CD4-positive, alpha-beta T cell treated with Interleukin-15 for 4 hours (primary cell): ENCODE measurements around the gene COLQ.
A peak's percentile ranks its signal among the peaks of the same experiment; 100 is the strongest.

Experiments
- DNase-seq: peaks from one replicate; pipeline ENCODE4 v3.0.0-alpha.2; 2020; ENCODE audit warnings: low spot score

The COLQ gene

DNA sequence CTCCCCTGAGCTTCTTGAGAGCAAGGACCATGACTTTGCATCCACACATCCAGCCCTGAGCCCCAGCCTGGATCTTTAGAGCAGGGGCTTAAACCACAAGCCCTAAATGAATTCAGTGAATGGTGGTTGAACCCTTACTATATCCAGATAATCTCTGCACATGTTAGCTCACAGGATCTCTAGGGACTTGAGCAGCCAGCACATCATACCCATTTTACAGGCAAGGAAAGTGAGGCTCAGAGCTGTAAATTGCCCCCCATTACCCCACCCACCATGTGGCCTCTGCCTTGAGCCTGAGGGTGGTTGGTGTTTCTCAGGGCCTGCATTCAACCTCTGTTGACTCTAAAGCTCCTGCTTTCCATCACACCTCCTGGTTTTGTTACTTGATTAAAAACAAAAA is 66.5 kb downstream of the COLQ start:
- DNase-seq = no peak

DNA sequence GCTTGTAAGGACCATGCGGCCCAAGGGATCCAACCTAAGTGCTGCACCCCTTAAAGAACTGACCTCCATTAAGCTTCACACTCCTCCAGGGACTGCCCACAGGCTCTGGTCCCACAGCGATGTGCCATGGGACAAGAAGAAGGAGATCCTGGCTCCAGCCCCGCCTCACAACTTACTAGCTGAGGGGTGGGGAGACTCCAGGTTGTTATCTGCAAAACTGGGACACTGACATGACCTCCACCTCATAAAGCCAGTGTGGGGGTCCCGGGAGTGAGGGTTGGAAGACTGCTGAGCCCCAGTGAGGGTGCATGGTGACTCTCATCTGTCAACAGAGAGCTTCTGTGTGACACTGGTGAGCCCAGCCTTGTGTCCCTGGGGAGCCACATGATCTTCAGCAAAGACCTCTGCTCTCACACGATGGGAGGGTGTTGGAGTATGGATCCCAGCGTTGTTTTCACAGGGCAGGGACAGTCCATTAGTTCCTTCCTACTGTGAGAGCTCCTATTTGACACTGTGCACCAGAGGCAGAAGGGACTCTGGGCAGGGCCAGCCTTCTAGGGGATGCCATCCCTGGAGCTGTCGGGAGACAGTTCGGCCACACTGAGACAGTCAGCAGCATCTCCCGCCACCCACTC is 67.4 kb downstream of the COLQ start:
- DNase-seq = no peak

DNA sequence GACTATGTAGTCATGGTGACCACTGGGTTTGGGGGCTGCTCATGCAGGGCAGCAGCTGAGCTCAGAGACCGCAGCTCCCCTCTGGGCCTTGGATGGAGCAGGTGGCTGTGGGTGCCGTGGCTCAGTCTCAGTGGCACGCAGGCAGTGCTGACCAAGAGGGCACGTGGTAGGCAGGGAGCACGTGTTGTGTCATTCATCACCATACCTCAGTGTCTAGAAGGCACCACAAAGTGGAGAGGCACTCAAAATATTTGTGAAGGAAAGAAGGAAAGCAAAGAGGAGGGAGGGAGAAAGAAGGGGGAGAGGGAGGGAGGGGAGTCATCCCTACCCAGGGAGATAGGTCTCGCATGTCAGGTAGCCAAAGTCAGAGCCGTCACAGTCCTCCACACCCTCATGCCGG is 68.0 kb downstream of the COLQ start:
- DNase-seq = no peak

DNA sequence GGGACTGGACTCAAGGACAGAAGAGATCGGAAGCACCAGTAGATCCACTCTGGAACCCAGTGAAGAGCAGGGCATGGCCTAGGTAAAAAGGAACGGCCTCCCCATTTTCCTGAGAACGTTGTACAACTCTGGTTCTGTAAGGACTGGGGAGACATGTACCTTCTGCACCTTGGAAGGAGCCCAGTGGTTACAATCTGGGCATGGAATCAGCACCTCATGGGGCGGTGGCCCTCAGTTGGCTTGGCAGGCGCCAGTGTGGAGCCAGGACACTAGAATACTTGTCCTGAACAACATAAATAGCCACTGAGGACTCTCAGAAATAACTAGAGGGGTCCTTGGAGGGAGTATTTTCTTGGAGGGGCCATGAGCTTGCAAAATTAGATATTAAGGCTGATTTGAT is 68.5 kb downstream of the COLQ start:
- DNase-seq = no peak

DNA sequence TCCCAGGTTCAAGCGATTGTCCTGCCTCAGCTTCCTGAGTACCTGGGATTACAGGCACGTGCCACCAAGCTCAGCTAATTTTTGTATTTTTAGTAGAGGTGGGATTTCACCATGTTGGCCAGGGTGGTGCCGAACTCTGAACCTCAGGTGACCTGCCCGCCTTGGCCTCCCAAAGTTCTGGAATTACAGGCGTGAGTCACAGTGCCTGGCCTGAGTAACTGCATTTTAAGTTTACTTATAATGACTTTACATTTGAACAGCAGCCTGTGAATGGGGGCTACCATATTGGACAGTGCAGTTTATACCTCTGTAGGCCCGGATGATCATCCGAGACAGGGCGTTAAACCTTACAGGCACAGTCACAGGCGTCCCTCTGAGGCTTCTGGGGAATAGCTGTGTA is 69.3 kb downstream of the COLQ start:
- DNase-seq = no peak

DNA sequence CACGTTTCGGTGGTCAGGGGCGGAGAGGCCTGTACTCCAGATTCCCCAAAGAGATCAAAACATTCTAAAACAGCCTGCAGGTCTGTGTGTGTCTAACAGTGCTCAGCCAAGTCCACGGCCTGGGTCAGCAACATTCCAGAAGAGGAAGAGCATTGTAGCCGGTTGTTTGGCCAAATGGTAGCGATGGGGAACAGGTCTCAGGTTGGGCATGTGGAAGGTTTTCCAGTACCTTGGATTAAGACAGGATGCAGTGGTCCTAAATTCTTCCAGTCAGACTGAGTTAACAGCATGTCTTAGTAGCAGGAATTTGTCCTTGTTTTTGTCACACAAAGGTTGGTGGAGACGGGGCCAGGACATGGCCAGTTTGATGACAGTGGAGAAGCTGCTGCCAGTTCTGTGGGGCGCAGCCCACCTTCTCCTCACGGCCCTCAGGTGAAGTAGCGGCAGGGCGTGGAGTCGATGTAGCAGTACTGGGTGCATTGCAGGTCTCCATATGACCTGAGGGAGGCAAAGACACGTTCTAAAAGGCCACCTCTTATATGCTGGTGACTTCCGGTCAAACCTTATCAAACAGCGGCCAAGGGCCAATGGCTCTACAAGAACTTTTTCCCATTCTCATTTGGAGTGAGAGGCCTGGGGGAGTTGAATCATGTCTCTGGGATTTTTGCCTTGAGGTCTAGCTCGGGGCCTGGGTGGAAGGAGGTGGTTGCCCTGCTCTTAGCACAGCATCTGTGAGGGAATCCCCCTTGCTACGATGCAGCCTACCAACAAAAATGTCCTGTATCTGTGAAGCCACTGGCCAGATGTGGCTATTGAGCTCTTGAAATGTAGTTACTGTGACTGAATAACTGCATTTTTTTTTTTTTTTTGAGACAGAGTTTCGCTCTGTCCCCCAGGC is 70.0 kb downstream of the COLQ start:
- DNase-seq = no peak

DNA sequence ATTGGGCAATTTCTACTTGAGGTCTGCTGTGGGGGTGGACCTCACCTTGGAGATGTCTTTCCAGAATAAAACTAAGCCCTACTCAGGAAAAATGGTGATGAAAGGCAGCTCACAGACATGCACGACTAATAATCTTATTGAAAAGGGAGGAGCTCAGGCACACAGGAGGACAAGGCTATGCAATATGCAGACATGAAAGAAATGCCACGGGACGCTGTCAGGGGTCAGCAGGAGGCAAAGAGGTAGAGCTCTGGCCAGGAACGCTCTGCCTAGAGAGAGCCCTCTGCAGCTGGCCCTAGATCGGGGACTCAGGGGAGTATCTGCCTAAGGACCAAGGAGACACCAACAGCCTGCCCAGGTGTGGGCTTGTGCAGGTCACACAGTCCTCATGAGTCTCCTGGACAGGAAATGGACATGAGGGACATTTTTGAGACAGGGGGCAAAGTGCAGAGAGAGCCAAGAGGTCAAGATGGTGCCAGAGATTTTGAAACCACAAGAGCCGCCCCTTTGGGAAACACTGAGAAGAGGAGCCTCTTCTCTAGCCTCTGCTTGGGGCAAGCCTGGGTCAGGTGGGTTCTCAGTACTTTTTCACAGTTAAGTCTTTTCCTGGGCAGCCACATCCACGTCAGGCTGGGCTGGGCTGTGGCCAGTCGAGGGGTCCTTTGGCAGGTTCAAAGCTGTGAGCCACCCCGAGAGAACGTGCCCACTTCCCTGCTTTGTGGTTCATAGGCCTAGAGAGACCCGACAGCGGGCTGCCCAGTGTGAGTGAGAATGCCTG is 70.9 kb downstream of the COLQ start:
- DNase-seq = no peak

DNA sequence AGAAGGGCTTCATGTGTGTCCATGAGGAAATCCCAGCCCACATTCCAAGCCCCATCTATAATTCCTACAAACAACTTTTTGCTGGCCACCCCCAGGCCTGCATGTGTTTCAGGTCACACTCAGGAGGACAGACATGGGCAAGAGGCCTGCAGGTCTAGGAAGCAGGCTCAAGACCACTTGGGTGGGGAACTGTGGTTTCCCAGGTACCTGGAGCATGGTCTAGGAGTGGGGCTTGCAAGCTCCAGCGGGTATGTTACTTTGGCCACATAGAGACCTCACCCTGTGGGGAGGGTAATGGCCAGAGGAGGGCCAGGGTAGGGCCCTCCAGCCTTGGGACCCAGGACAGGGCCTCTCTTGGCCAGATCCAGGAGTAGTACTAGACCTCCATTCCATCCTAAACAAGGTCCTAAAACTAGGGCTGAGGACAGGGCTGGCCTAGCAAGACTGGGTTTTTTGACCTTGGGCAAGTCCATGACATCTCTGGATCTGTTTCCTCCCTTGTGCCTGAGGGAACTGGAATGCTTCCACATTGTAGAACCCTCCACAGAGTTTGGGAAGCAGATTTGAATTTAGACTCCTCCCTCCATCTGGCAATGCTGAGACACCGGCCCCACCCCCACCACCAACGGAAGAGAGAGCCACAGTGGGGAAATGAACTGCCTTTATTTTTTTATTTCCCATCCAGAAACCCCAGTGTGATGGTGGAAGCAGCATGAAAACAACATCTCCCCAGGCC is 71.8 kb downstream of the COLQ start:
- no peak for DNase-seq

DNA sequence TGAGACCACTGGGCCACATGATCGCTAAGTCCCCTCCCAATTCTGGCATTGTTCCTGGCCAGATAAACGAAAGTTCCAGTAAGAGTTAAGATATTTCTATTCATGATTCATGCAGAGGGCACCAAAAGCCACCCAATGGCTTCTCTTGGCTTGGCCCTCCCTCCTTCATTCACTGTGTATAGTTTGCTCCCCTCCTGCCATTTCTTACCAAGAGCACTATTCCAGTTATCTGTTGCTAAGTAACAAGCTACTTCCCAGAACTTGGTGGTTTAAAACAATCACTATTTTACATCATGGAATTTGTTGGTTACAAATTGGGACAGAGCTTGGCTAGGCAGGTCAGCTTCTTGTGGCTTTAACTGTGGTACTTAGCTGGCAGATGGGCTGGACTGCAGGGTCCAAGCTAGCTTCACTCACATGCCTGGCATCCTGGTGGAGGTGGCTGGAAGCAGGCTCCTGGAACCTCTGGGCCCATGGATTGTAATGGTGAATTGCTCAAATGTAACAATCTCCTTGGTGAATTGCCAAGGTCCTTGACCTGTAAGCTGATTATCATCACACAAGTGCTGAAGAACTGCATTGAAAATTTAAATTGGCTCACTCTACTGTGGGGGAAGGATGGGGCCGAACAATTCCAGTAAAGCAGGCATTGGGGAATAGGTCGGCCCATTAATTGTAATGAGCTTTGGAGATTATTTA is 77.5 kb downstream of the COLQ start:
- DNase-seq = no peak

DNA sequence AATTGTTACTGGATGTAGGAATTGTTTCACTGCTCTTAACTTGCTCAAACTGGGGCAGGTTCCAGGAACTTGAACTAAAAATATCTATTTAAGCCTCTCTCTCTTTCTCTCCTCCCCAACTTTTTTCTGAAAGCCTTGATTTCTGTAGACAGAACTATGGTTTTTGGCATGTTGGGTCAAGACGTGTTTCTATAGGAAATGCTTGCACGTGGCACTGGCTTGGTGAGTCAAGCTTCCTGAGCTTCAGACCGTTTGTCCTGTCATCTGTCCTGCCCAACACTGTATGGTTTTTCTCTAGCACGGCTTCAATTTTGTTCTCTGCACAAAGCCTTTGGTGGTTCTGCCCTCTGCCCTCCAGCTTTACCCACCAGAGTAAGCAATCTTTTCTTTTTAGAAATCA is 80.6 kb downstream of the COLQ start:
- no peak for DNase-seq

DNA sequence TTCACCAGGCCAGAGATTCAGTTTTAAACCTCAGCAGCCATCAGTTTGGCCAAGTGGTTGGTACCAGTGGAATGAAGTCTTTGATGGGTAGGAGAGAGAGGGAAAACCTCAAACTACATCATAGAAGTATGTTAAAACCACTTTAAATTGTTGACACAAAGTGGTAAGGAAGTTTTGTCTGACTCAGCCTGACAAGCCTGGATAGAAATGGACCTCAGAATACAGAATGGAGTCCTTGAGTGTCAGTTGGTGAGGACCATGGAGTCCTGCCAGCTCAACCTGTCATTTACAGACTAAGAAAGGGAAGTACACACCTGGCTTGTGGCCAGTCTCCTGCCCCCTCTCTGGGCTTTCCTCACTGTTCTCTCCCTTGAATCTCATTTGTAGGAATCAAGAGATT is 82.0 kb downstream of the COLQ start:
- DNase-seq = no peak

DNA sequence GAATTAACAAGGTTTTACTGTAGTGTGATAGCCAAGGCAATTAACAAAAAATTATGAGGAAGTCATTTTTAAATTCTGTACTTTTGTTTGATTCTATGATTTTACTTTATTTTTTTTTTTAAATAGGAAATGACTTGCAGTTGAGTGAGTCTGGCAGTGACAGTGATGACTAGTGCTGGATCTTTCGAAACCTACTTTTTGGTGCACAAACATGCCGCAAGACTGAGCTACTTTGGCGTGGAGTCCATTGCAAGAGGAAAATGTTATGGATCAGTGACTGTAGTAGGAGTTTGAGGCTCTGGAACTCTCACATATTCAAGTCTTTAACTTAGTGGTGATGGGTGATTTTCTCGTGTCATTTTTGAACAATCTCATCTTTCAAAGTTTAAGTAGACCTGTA is 82.5 kb downstream of the COLQ start:
- no peak for DNase-seq

DNA sequence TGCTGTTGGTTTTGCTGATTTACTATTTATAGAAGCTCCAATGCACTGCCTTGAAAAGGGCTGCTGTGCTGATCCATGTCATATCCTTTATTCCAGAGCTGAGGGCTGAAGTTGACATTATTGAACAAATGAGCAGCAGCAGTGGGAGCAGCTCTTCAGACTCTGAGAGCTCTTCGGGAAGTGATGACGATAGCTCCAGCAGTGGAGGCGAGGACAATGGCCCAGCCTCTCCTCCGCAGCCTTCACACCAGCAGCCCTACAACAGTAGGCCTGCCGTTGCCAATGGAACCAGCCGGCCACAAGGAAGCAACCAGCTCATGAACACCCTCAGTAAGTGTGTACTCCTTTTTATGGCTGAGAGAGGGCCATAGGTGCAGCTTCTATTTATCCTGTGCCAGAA is 85.3 kb downstream of the COLQ start:
- no peak for DNase-seq

DNA sequence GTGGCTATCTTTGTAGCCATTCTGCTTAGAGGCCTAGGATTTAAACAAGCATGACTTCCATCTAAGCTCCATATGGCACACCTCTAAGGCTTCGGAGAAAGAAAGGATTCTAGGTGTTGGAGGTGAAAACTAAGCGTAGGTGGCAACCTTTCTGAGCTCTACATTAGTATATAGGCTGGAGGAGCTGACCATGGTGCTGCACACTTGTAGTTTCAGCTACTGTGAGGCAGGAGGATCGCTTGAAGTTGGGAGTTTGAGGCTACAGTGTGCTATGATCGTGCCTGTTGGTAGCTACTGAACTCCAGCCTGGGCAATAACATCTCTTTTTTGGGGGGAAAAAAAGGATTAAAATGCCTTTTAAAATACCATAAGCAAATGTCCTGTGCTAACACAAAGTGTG is 86.8 kb downstream of the COLQ start:
- DNase-seq = no peak

DNA sequence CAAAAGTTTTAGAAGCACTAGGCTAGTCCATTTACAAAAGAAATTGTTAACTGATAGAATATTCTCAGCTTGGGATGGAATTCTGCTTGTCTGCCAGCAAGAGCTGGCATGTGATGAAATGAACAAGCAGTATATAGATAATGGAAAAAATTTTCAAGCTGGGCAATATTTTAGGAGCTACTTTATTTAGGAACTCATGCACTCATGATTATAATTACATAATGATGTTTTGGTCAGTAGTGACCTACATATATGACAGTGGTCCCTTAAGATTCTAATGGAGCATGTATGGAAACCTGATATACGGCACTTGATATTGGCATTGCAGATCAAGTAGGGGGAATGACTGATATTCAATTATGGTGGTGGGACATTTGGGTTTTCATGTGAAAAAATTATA is 88.0 kb downstream of the COLQ start:
- DNase-seq = no peak

DNA sequence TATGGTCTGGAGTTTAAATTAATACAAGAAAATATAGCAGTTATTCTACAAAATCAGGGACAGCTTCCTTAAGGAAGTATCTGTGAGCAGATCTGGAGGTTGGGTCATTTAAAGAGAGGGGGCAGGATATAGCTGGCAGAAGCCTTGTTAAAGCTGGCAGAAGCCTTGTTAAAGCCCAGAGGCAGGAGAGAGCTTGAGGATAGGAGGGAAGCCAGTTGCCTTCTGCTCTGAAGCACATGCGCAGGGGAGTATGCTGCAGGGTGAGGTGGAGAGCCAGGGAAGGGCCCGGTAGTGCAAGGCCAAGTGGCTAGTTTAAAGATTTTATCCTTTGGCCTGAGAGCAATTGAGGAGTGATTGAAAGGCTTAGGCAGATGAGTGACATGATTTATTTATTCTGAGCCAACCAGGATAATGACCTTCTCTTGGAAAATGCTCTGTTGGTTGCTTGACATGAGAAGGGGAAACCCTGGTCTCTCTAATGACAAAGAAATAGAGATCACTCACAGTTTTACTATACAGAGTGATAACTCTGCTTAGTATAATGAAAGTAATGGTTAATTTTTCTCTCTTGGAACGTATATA is 90.2 kb downstream of the COLQ start:
- no peak for DNase-seq

DNA sequence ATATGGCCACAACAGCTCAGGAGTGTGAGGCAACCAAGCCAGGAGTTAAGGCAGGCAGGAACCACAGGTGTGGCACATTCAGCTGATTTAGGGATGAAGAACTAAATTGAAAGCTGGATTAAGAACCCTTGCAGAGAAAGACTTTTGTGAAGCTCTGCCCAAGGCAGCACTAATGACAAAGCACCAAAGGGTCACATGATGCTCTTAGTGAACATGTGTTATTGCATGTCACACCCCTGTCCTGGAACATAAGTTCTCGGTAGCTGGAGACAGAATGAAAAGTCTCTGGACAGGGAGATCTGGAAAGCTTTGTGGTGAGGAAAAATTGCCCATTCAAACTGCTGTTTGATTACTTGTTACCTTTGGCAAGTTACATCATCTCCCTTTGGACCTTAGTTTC is 90.9 kb downstream of the COLQ start:
- no peak for DNase-seq

DNA sequence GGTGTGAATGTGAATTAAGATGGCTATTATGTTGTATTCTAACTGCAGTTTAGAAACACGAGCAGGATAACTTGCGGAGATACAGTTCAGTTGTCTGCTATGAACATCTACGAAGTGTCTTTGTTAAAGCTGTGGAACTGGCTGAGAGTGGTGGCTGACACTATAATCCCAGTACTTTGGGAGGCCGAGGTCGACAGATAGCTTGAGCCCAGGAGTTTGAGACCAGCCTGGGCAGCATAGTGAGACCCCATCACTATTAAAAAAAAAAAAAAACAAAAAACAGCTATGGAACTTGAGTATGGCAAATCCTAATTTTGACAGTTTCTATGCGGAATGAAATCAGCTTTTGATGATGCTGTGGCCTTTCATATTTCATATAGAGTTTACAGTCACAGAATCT is 92.4 kb downstream of the COLQ start:
- DNase-seq = no peak

DNA sequence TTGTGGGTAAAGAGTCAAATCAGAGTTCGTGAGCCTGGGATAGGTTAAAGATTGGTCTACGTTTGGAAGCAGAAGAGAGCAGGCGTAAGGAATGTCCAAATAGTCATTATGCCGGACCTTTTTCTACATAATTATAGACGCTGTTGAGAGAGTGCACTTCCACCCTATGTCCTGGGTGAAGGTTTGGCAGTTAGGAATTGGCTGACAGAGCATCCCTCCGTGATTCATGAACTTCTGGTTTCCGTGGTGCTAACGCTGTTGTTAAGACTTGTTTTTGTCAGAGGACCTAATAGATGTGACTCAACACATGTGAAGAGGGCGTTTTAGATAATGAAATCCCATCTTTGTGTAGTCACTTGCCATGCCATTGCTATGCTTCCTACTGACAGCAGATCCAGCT is 93.0 kb downstream of the COLQ start:
- DNase-seq = peak; percentile 67

DNA sequence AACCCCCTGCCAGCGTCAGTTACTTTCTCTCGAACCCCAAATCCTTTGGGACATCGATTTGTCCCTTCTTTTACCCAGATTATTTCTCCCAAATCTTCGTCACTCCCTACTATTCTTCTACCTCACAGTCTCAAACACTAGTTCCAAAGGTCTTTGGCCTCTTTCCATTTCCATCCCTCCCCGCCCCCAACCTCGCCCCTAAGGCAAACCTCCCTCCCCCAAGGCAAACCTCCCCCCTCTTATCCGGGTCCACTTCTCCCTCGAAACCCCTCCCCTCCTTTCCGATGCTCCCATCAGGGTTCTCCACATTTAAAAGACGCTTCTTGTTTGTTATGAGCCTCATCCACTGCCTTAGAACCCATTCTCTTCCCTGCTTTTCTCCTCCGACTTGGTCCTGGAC is 93.5 kb downstream of the COLQ start:
- DNase-seq = no peak

DNA sequence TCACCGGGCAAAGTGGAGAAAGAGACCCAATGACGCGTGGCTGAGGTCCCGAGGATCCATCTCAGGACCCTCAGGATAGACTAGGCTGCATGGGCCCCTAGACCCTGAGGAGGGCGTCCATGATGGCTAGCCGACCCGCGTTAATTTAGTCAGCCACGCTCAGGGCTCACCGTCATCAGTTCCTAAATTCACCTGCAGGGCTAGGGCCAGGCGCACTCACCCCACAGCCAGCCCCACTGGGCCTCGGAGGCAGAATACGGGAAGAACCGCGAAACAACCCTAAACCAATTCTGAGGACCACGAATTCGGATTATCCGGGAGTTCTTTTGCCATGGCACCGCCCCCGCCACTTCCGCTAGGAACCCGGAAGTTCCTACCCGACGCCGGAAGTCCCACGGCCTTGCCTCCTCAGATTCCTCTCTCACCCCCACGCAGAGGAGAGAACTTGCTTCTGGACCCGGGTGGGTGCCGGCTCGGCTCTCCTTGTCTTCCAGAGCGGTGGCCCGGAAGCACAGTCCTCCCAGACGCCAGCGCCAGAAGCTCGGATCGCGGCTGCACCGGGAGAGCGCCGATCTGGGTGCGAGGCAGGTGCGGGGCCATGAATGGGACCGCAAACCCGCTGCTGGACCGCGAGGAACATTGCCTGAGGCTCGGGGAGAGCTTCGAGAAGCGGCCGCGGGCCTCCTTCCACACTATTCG is 94.2 kb downstream of the COLQ start, which contains the start of the genes EAF1 and METTL6:
Gene EAF1 (plus strand): TSS at position 417 of the 699 bp plus-strand sequence. CDS start 182 bp downstream, at position 599.
Gene METTL6 (minus strand): TSS at position 363 of the 699 bp plus-strand sequence. CDS start 1,033 bp downstream, outside the sequence.
- DNase-seq = peak; percentile 82
